Thoracic aorta (tissue), 2 donors: ENCODE measurements around the gene KMT2D. TPM values are rescaled to one million over a fixed set of nuclear protein-coding genes. Genes with fewer than 3 reads are reported as not detected.

Experiments used
- ATAC-seq: fragments of 150-250 bp; one replicate; pipeline ENCODE4 v1.8.0; 2017; ENCODE audit warnings: low read depth; ENCODE audit not compliant: insufficient number of reproducible peaks, low FRiP score
- DNase-seq: peaks from one replicate; pipeline ENCODE4 v3.0.0-alpha.2; 2020; ENCODE audit warnings: low spot score
- H3K27ac ChIP-seq, 2 donors: fragments of 200-600 bp; sonication (generic); 1 replicate in 1 of 2; 2 replicates in 1 of 2; pipeline ENCODE4 v1.5.1; 2016; ENCODE audit warnings: mild to moderate bottlenecking in 2 of 2, moderate library complexity in 2 of 2
- H3K27me3 ChIP-seq: fragments of 200-600 bp; sonication (generic); replicated peaks from 2 replicates; pipeline ENCODE4 v1.6.0; 2016; ENCODE audit warnings: mild to moderate bottlenecking; ENCODE audit not compliant: insufficient read depth
- H3K36me3 ChIP-seq: fragments of 200-600 bp; sonication (generic); one replicate; pipeline ENCODE4 v1.5.1; 2016
- H3K4me1 ChIP-seq, 2 donors: fragments of 200-600 bp; sonication (generic); 1 replicate in 1 of 2; 2 replicates in 1 of 2; pipeline versions ENCODE4 v1.5.1 to v1.6.0; 2016; ENCODE audit warnings: low read depth in 2 of 2, mild to moderate bottlenecking in 1 of 2; ENCODE audit not compliant: control insufficient read depth in 1 of 2
- H3K4me3 ChIP-seq: fragments of 200-600 bp; sonication (generic); 2 replicates; pipeline ENCODE4 v1.5.1; 2016; ENCODE audit warnings: mild to moderate bottlenecking
- H3K9me3 ChIP-seq: fragments of 200-600 bp; sonication (generic); 2 replicates; pipeline ENCODE4 v1.5.1; 2016
- CTCF ChIP-seq: fragments of 200-600 bp; sonication (generic); IDR thresholded peaks from one replicate; pipeline ENCODE4 v1.5.1; 2019; ENCODE audit warnings: antibody characterized with exemption
- total RNA-seq, 2 donors: library from RNA; depleted of rRNA; stranded (reverse); fragments of >200 nt; gene quantifications; one replicate each; pipeline versions ENCODE4 v1.1.0 to v1.2.3, GENCODE V29; 2016

Gene KMT2D
- total RNA-seq, 2 donors from 2014 or later, result 56.5 to 101 TPM

- peaks cover 15 to 25% of the 10 kb centered on the region in 2 donors for H3K4me1 ChIP-seq
- H3K36me3 ChIP-seq, result peaks cover 68% of the 10 kb centered on the region
- no peaks in the 10 kb centered on the region for H3K9me3 ChIP-seq
- no peak overlapping the region for H3K27ac ChIP-seq
- no peaks in the 10 kb centered on the region for H3K27me3 ChIP-seq
- no peak for TF ChIP-seq CTCF
- no peak for DNase-seq
- H3K4me3 ChIP-seq, result no peak overlapping the region
- ATAC-seq, result no peak
Observed at GRCh38 chr12:49051777-49052438, 8.7 kb downstream of the KMT2D start.

- Histone ChIP-seq H3K4me1 (peaks cover 11 to 19% of the 10 kb centered on the region in 2 donors), H3K27ac (no peak overlapping the region), H3K36me3 (peaks cover 73% of the 10 kb centered on the region), H3K4me3 (no peak overlapping the region), H3K27me3 (no peaks in the 10 kb centered on the region), H3K9me3 (no peaks in the 10 kb centered on the region)
- TF ChIP-seq CTCF, result no peak
- DNase-seq, result no peak
- ATAC-seq, result no peak
Observed at GRCh38 chr12:49051373-49051764, 9.2 kb downstream of the KMT2D start.

GRCh38 chr12:49050507-49051372 is 9.9 kb downstream of the KMT2D start:
- Histone ChIP-seq H3K9me3 (no peaks in the 10 kb centered on the region), H3K4me3 (no peak overlapping the region), H3K27me3 (no peaks in the 10 kb centered on the region), H3K4me1 (peaks cover 7 to 13% of the 10 kb centered on the region in 2 donors), H3K27ac (no peak overlapping the region), H3K36me3 (peaks cover 80% of the 10 kb centered on the region)
- no peak for TF ChIP-seq CTCF
- ATAC-seq (no peak), DNase-seq (no peak)

GRCh38 chr12:49049566-49050224 is 10.9 kb downstream of the KMT2D start:
- no peaks in the 10 kb centered on the region for H3K27me3 ChIP-seq
- H3K9me3 ChIP-seq, result no peaks in the 10 kb centered on the region
- ATAC-seq (no peak), DNase-seq (no peak)
- H3K4me3 ChIP-seq, result no peak overlapping the region
- H3K4me1 ChIP-seq, result peaks cover 0 to 2% of the 10 kb centered on the region in 2 donors
- TF ChIP-seq CTCF, result no peak
- H3K36me3 ChIP-seq, result peaks cover 90% of the 10 kb centered on the region
- H3K27ac ChIP-seq, result no peak overlapping the region

- TF ChIP-seq CTCF, result no peak
- peaks cover 97% of the 10 kb centered on the region for H3K36me3 ChIP-seq
- H3K4me3 ChIP-seq, result no peak overlapping the region
- H3K9me3 ChIP-seq, result no peaks in the 10 kb centered on the region
- DNase-seq, result no peak
- ATAC-seq, result no peak
- no peak overlapping the region for H3K27ac ChIP-seq
- H3K27me3 ChIP-seq, result no peaks in the 10 kb centered on the region
- H3K4me1 ChIP-seq, result no peaks in the 10 kb centered on the region
Observed at GRCh38 chr12:49048953-49049352, 11.6 kb downstream of the KMT2D start.
